GM10847 (cell line): ENCODE data around the gene GJD3.

Experiments used
- POLR2A ChIP-seq: IDR thresholded peaks from 2 replicates; pipeline ENCODE4 v1.6.1; 2011; ENCODE audit not compliant: insufficient read length; ENCODE audit errors: extremely low read depth

Gene GJD3

GRCh38 chr17:40355123-40355803, 9.3 kb downstream of the GJD3 start:
- no peak for TF ChIP-seq POLR2A

DNA sequence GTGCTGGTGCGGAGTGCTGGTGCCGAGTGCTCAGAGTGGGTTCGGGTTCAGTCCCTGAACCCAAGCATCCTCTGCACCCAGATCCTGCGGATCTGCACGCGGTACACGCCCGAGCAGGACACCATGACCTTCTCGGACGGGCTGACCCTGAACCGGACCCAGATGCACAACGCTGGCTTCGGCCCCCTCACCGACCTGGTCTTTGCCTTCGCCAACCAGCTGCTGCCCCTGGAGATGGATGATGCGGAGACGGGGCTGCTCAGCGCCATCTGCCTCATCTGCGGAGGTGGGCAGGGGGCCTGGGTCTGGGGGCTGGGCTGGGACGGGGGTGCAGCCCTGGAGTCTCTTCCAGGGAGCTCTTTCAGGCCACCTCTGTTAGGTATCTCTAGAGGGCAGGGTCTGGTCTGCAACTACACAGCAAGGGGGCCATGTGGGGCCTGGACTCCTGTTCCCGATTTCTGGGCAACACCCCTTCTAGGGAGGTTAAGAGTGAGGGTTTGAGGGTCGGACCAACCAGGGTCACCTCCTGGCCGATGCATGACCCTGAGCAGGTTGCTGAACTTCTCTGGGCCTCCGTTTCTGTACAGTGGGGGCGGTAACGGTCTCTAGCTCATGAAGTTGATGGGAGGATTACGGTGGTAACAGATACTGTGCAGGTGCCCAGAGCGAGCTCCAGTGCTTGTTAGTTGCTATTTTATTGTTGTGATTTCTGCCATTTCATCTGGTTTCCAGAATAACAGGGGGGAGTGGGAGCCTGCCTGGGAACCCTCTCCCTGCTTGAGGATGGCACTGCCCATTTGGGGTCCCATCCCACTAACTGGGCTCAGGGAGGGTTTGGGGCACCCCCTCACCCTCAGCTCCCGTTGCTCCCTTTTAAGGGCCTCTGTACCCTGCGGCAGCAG, 10.1 kb downstream of the GJD3 start:
- no peak for TF ChIP-seq POLR2A

DNA sequence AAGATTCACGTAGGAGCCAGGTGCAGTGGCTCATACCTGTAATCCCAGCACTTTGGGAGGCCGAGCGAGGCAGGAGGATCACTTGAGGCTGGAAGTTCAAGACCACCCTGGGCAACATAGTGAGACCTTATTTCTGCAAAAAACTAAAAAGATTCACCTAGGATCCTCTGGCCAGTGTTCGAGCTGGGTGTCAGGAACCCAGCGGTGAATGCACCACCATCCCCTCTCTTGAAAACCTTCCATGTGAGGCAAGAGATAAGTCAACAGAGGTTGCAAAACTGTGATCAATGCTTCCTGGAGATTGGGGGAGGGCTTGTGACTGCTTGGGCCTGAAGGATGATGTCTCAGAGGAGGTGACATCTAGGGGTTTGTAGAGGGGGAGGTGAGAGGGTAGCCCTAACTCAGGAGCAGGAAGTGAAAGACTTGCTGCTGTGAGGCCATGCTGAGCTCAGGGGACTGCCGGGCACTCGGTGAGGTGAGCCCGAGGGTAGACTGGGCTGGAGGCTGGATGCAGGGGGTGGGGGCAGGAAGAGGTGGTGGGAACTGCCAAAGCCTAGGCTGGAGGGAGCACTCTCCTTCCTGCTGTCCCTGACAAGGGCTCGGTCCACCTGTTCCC, 11.7 kb downstream of the GJD3 start:
- TF ChIP-seq POLR2A: no peak

DNA sequence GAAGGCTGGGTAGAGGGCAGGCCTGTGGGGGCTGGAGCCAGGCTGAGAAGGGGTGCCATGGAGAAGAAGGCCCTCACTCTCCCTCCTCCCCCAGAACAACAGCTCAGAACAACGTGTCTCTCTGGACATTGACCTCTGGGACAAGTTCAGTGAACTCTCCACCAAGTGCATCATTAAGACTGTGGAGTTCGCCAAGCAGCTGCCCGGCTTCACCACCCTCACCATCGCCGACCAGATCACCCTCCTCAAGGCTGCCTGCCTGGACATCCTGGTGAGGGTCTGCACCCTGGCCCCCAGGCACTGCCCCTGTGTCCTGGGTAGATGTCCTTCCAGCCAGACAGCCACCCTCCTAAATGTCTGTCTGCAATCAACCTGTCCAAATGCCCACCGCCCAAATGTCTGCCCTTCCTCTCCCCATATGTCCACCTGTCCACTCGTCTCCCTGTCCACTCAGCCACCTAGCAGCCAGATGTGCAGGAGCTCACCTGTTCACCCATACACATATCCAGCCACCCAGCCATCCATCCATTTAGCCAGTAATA, 12.2 kb downstream of the GJD3 start:
- no peak for TF ChIP-seq POLR2A

GRCh38 chr17:40351359-40352236, 12.9 kb downstream of the GJD3 start:
- TF ChIP-seq POLR2A: no peak

DNA sequence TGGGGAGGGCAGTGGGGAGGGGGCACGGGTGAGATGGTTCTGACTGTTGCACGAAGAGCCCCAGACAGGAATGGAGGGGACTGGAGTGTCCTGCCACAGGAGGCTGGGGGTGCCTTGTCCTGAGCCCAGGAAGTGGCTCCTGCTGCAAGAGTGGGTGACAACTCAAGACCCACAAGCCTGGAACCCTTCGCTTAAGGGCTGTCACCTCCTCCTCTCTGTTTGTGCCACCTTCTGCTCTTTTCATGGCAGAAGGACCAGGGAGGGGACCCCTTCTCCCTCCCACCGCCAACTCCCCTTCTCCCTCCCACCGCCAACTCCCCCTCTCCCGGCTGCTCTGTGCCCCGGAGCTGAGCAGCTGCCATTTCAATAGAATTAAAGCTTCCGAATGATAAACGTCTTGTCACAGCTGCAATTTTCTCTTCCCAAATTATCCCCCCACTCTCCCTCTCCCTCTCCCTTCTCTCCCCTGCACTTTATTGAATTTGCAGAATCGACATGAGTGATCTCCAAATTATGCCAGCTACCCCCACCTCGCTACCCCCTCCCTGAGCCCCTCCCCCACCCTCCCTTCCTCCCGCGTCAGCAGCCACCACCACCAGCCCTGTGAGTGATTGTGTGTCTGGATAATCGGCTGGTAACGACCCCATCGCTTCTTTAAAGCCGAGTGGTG, 13.7 kb downstream of the GJD3 start:
- TF ChIP-seq POLR2A: no peak

GRCh38 chr17:40349895-40350688, 14.4 kb downstream of the GJD3 start:
- no peak for TF ChIP-seq POLR2A

DNA sequence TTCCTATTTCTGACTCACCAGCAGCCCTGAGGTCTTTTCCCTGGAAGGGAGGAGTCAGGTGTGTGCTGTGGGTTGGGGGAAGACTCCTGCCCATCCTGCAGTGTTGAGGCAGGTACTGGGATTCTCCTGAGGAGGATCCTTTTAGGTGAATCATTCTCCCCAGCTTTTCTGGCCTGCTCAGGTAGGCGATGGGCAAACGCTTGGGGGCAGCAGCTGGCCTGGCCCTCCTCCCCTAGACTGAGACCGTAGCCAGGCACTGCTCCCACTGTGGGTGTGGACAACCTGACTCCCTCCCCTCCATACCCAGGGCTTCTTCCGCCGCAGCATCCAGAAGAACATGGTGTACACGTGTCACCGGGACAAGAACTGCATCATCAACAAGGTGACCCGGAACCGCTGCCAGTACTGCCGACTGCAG, 15.1 kb downstream of the GJD3 start:
- TF ChIP-seq POLR2A: no peak

DNA sequence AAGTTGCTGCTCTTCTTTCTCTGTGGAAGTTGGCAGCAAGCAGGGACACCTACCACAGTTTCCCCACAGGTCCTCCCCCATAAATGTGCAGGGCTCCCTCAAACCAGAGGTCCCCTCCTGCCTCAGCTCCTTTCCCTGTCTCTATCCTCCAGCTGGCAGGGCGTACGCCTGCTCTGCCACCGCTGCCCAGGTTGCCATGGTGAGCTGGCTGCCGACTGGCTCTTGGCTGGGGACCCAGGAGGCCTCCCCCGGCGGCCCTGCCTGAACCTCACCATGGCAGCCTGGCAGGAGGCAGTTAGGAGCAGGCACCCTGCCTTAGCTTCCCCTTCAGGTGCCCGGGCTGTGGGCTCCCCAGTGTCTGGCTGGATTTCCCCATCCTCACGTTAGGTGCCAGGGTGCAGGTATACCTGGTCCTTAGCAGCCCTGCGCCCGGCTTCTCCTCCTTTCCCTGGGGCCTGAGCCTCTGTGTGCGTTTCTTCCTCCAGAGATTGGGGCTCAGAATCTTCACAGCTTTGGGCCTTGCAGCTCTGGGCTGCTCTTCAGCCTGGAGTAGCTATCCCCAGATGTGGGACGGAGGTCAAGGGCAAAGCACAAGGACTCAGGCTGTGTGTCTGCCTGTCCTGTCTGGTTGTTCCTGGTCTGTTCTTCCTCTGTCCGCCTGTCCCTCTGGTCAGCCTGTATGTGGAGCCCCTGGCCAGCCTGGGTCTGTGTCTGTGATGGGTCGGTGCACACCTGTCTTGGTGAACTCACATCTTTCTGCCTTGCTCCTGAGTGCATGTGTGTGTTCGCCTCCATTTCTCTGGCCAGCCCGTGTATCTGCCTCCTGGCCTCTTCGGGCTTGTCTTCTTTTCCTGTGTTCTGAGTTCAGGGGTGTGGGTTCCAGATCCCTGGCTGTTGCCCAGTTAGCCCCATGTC, 15.7 kb downstream of the GJD3 start:
- no peak for TF ChIP-seq POLR2A

DNA sequence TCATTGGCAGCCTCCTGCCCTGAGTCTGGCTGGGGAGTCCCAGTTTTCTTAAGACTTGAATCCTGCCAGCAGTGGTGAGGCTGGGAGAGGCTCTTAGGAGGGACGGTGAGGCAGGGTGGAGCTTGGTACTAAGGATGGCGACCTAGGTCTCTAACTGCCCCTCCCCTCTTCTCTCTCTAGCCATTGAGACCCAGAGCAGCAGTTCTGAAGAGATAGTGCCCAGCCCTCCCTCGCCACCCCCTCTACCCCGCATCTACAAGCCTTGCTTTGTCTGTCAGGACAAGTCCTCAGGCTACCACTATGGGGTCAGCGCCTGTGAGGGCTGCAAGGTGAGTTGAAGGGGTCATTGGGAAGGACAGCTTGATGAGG, 16.4 kb downstream of the GJD3 start:
- TF ChIP-seq POLR2A: no peak

GRCh38 chr17:40347319-40348135, 17.0 kb downstream of the GJD3 start:
- no peak for TF ChIP-seq POLR2A

GRCh38 chr17:40346765-40347158, 17.8 kb downstream of the GJD3 start:
- no peak for TF ChIP-seq POLR2A
